Measurements from ENCODE around the gene MRPL36. TPM values are rescaled to one million over a fixed set of nuclear protein-coding genes. Genes with fewer than 3 reads are reported as not detected.

Gene MRPL36
- total and polyA plus RNA-seq, 9 of the 15 experiments (the other 6 are each of a cell fraction or from before 2014, with no cell fraction given), result 78.3 to 557 (median 124) TPM

DNA sequence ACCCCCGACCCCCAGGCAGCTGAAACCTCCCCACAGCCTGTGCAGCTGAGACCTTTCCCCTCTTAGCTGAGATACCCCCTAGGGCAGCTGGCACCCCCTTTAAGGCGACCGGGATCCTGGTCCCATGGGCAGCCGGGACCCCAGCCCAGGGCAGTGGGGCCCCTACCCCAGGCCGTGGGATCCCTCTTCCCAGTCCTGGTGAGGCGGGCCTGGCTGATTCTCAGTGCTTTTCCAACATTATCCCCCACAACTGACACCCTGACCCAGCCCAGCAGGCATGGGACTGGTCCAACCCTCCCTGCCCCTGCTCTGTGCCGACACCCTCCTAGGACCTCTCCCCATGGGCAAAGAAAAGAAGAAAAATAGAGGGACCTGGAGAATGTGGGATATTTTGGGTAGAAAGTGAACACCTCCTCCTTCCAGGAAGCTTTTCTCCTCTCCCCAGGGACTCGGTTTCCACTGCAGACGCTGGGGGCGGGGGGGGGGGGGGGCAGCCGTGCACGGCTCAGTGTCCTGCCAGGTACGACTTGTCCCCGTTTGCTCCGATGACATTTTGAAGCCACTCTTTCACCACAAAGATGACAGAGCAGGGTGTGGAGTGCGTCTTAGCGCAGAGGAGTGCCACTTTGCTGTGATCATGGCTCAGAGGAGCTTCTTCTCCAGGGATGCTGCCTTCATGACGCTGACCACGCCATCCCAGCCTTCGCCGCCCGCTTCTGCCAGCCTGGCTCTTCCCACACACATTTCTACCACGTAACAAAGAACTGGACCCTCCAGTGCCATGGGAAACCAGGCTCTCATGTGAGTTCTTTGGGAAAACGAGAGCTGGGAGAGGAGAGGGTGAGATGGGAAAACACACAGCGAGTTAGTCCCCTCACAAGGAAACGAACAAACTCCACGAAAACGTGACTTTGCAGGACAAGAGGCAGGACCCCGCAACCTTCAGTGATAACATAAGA lies 47.5 kb downstream of the MRPL36 start:
- Histone ChIP-seq H3K36me3 (ENCODE audit: control insufficient read depth, insufficient read depth, low read length) (no peaks in the 10 kb centered on the region), H3K27me3 (ENCODE audit: control insufficient read depth in 2 of 2, insufficient read depth in 2 of 2, low read length in 2 of 2) (peaks cover 64 to 87% of the 10 kb centered on the region in 2 experiments), H3K27ac (ENCODE audit: extremely low read depth, low read depth, low read length) (no peak overlapping the region), H3K9me3 (replicated peaks; ENCODE audit: control insufficient read depth, insufficient read depth, low read depth, low read length) (no peaks in the 10 kb centered on the region), H3K9me1 (ENCODE audit: control insufficient read depth, insufficient read depth, low read length) (no peaks in the 10 kb centered on the region), H3K4me1 (replicated peaks in 1 of 2; ENCODE audit: control insufficient read depth in 2 of 2, insufficient read depth in 2 of 2, low read length in 2 of 2) (no peaks in the 10 kb centered on the region), H4K20me1 (replicated peaks; ENCODE audit: control insufficient read depth, insufficient read depth, low read length) (0 out of 2 replicates have a peak, but pooled peaks cover 6% of the 10 kb centered on the region), H3K4me2 (ENCODE audit: insufficient read depth, low read length) (no peak overlapping the region), H3K4me3 (no peak overlapping the region), H3K9ac (ENCODE audit: insufficient read depth in 1 of 2, low read depth in 2 of 2, low read length in 2 of 2) (no peak overlapping the region), H2AFZ (ENCODE audit: low read depth, low read length) (no peak overlapping the region), H3K79me2 (ENCODE audit: control insufficient read depth, insufficient read depth, low read length) (no peaks in the 10 kb centered on the region)
- in situ Hi-C loops (cut with MboI), result no loop called here
- no TSS peak for BruUV-seq (replicated peaks)
- 1% methylated on average over 22 of the region's 29 CpGs for WGBS (ENCODE audit: insufficient coverage, low coverage, missing lambda C conversion rate)
- DNase-seq (ENCODE audit: extremely low read depth in 1 of 4, low spot score in 3 of 4) (no peak), ATAC-seq (no peak), FAIRE-seq (no peak)
- intact Hi-C loops (cut with micrococcal nuclease), result no loop called here
- CTCF ChIA-PET (ENCODE audit: low intra/inter-chr PET ratio), result no interaction called here
- POLR2A ChIA-PET, result no interaction called here
- TF ChIP-seq MYNN (IDR thresholded peaks at IDR 0.05) (no peak), MYNN (CRISPR knock-in tag; IDR thresholded peaks at IDR 0.05) (no peak), FOXP4 (CRISPR knock-in tag; IDR thresholded peaks at IDR 0.05; ENCODE audit: borderline replicate concordance) (no peak), CREM (IDR thresholded peaks at IDR 0.05; ENCODE audit: low read depth) (no peak), ZNF3 (CRISPR knock-in tag; IDR thresholded peaks at IDR 0.05) (no peak), IRF2 (CRISPR knock-in tag; IDR thresholded peaks at IDR 0.05) (no peak), RAD21 (CRISPR knock-in tag; conservative IDR thresholded peaks at IDR 0.05 in 1 of 2, IDR thresholded peaks at IDR 0.05 in 1 of 2) (no peak), TSC22D4 (tag; IDR thresholded peaks at IDR 0.05) (no peak), EGR1 (conservative IDR thresholded peaks at IDR 0.05) (no peak), ETV1 (tag; conservative IDR thresholded peaks at IDR 0.05; ENCODE audit: low read depth) (no peak), CBX2 (IDR thresholded peaks at IDR 0.05; ENCODE audit: insufficient read depth, low read length, poor library complexity, severe bottlenecking) (no peak), ZBTB9 (CRISPR knock-in tag; IDR thresholded peaks at IDR 0.05) (no peak)

Measured in K562 (cell line).